GM12878 (cell line): Measurements from ENCODE around the gene CD52. TPM values are rescaled to one million over a fixed set of nuclear protein-coding genes. Genes with fewer than 3 reads are reported as not detected.
A peak's percentile ranks its signal among the peaks of the same experiment; 100 is the strongest.

Source experiments
- BCL11A ChIP-seq: IDR thresholded peaks from 2 replicates; pipeline ENCODE4 v1.6.1; 2011; ENCODE audit warnings: low read depth, low read length
- CBX3 ChIP-seq: fragments of 200-600 bp; sonication (generic); IDR thresholded peaks from 2 replicates; pipeline ENCODE4 v1.6.1; 2016; ENCODE audit warnings: low read depth, borderline replicate concordance
- CREB1 ChIP-seq: IDR thresholded peaks from 2 replicates; pipeline ENCODE4 v1.6.1; 2012; ENCODE audit warnings: low read depth, mild to moderate bottlenecking, inconsistent platforms
- EGR1 ChIP-seq, 2 experiments: IDR thresholded peaks; 1 replicate in 1 of 2; 2 replicates in 1 of 2; pipeline ENCODE4 v1.6.1; 2011 to 2012; ENCODE audit warnings: low read depth in 2 of 2, low read length in 2 of 2, borderline replicate concordance in 1 of 2, mild to moderate bottlenecking in 1 of 2, moderate library complexity in 1 of 2
- FOS ChIP-seq: IDR thresholded peaks from 3 replicates; pipeline ENCODE4 v1.6.1; 2011; ENCODE audit warnings: borderline replicate concordance; ENCODE audit not compliant: insufficient read length; ENCODE audit errors: extremely low read depth
- GATAD2B ChIP-seq: fragments of 450-650 bp; conservative IDR thresholded peaks from 2 replicates; pipeline ENCODE4 v1.6.1; 2017; ENCODE audit warnings: low read depth, mild to moderate bottlenecking, moderate library complexity
- IKZF1 ChIP-seq: fragments of 450-650 bp; conservative IDR thresholded peaks from 2 replicates; pipeline ENCODE4 v1.6.1; 2017; ENCODE audit warnings: antibody characterized with exemption, mild to moderate bottlenecking
- IKZF2 ChIP-seq, 2 experiments: fragments of 450-650 bp; IDR thresholded peaks; 2 replicates each; pipeline ENCODE4 v1.6.1; 2017; ENCODE audit warnings: mild to moderate bottlenecking in 2 of 2, moderate library complexity in 2 of 2
- MEF2B ChIP-seq: fragments of 450-650 bp; IDR thresholded peaks from 2 replicates; pipeline ENCODE4 v1.6.1; 2018; ENCODE audit warnings: mild to moderate bottlenecking, moderate library complexity; ENCODE audit not compliant: partially characterized antibody, poor library complexity, severe bottlenecking
- POLR2AphosphoS2 ChIP-seq: IDR thresholded peaks from 2 replicates; pipeline ENCODE4 v1.6.1; 2011; ENCODE audit warnings: low read depth, mild to moderate bottlenecking, low read length, improper control_type of control experiment, moderate library complexity
- POU2F2 ChIP-seq: IDR thresholded peaks from 3 replicates; pipeline ENCODE4 v1.6.1; 2011; ENCODE audit warnings: low read depth, mild to moderate bottlenecking, low read length, borderline replicate concordance
- RB1 ChIP-seq: fragments of 450-650 bp; formaldehyde crosslinking; IDR thresholded peaks from 2 replicates; pipeline ENCODE4 v1.6.1; 2017; ENCODE audit warnings: mild to moderate bottlenecking, borderline replicate concordance
- TCF12 ChIP-seq: IDR thresholded peaks from 2 replicates; pipeline ENCODE4 v1.6.1; 2011; ENCODE audit warnings: low read depth, mild to moderate bottlenecking, low read length
- ZNF384 ChIP-seq: IDR thresholded peaks from 2 replicates; pipeline ENCODE4 v1.6.1; 2012; ENCODE audit warnings: low read depth, mild to moderate bottlenecking, low read length, improper control_type of control experiment, borderline replicate concordance
- polyA plus RNA-seq, 11 experiments: library from polyadenylated mRNA; depleted of rRNA in 4 of 11; unstranded in 6 of 11; stranded (reverse) in 5 of 11; fragments of >200 nt; fragmentation: Nextera tagmentation in 4 of 11; fragmentation: Illumina TruSeq in 1 of 11; extraction: Ambion mirVana in 4 of 11; extraction: Trizol in 1 of 11; gene quantifications; 1 replicate in 1 of 11; 2 replicates in 10 of 11; pipeline versions ENCODE4 v1.2.1 to v1.2.3, GENCODE V29; 2011 to 2016; ENCODE audit warnings: inconsistent platforms in 2 of 11, missing spikeins in 2 of 11, low read depth in 1 of 11
- total RNA-seq, 4 experiments: library from RNA; depleted of rRNA in 3 of 4; stranded (reverse); fragments of >200 nt in 3 of 4; fragmentation: Illumina TruSeq in 1 of 4; extraction: Trizol in 1 of 4; gene quantifications; 2 replicates each; pipeline versions ENCODE4 v1.2.1 to v1.2.3, GENCODE V29; 2013 to 2021
- TF ChIP-seq, protein P1 (sequence below): fragments of 450-650 bp; formaldehyde crosslinking; IDR thresholded peaks from 2 replicates; pipeline ENCODE4 v1.4.0; 2022; ENCODE audit warnings: mild to moderate bottlenecking, moderate library complexity
- TF ChIP-seq, protein P2 (sequence below): IDR thresholded peaks from 2 replicates; pipeline ENCODE4 v1.6.1; 2011; ENCODE audit warnings: low read depth, mild to moderate bottlenecking, low read length, moderate library complexity, borderline replicate concordance; ENCODE audit errors: extremely low read depth
- TF ChIP-seq, protein P3 (sequence below): fragments of 150-350 bp; IDR thresholded peaks from 2 replicates; pipeline ENCODE4 v1.6.1; 2016; ENCODE audit warnings: low read depth, low read length
- TF ChIP-seq, protein P4 (sequence below): IDR thresholded peaks from 2 replicates; pipeline ENCODE4 v1.6.1; 2012; ENCODE audit warnings: low read depth, low read length, improper control_type of control experiment
- TF ChIP-seq, protein P5 (sequence below): fragments of 450-650 bp; formaldehyde crosslinking; IDR thresholded peaks from 2 replicates; pipeline ENCODE4 v1.5.0; 2022; ENCODE audit warnings: mild to moderate bottlenecking, missing genetic modification characterization

CD52 gene
- total and polyA plus RNA-seq, 10 of the 15 experiments (the other 5 are each of a cell fraction or from before 2014, with no cell fraction given) = 237 to 2,736 (median 532) TPM

DNA sequence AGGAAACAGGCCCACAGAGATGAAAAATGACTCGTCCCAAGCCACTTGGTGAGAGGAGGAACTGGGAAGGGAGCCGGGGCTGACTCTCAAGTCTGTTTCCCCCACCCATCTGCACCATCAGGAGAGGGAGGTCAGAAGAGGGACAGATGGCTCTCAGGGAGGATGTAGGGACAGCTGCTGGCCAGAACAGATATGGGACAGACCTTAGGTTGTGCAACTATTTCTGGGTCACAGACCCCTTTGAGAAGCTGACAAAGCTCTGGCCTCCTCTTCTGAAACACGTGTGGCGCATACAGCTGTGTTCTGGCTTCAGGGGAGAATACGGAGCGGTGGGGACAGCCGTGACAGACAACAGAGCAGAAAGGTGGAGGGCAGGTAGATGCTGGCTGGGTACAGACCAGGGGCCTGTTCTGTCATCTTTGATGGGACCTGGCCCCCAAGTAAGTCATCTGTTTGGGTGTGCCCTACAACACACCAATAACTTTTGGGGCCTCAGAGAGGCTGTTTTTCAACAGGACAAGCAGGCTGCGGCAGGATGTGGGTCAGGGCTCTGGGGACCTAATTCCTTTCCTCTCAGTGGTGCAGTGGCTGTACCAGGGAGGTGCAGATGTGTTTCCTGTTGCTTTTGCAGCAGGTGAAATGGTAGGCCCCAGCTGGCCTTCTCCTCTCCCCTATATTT is 30.6 kb upstream of the CD52 start (continued):
- TF ChIP-seq, protein P1, sequence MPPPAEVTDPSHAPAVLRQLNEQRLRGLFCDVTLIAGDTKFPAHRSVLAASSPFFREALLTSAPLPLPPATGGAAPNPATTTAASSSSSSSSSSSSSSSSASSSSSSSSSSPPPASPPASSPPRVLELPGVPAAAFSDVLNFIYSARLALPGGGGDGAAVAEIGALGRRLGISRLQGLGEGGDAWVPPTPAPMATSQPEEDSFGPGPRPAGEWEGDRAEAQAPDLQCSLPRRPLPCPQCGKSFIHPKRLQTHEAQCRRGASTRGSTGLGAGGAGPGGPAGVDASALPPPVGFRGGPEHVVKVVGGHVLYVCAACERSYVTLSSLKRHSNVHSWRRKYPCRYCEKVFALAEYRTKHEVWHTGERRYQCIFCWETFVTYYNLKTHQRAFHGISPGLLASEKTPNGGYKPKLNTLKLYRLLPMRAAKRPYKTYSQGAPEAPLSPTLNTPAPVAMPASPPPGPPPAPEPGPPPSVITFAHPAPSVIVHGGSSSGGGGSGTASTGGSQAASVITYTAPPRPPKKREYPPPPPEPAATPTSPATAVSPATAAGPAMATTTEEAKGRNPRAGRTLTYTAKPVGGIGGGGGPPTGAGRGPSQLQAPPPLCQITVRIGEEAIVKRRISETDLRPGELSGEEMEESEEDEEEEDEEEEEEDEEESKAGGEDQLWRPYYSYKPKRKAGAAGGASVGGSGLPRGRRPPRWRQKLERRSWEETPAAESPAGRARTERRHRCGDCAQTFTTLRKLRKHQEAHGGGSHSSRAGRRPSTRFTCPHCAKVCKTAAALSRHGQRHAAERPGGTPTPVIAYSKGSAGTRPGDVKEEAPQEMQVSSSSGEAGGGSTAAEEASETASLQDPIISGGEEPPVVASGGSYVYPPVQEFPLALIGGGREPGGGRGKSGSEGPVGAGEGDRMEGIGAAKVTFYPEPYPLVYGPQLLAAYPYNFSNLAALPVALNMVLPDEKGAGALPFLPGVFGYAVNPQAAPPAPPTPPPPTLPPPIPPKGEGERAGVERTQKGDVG = no peak
- TF ChIP-seq POLR2AphosphoS2 (no peak), EGR1 (IDR thresholded peaks at IDR 0.05; ENCODE audit: borderline replicate concordance in 1 of 2, low read depth in 2 of 2, low read length in 2 of 2) (no peak), IKZF1 (peak; percentile 73), BCL11A (no peak; the same call in 1 of the 2 replicates), FOS (no peak), TCF12 (peak; percentile 85), POU2F2 (0 out of 3 replicates have a peak, but pooled peaks have one; percentile 26), MEF2B (peak; percentile 91), CBX3 (no peak), ZNF384 (no peak), CREB1 (no peak), IKZF2 (IDR thresholded peaks at IDR 0.05) (peak; percentile 71 to 81), GATAD2B (0 out of 2 replicates have a peak, but pooled peaks have one; percentile 22), RB1 (no peak)
- TF ChIP-seq, protein P2, sequence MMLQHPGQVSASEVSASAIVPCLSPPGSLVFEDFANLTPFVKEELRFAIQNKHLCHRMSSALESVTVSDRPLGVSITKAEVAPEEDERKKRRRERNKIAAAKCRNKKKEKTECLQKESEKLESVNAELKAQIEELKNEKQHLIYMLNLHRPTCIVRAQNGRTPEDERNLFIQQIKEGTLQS = no peak
- TF ChIP-seq, protein P3, sequence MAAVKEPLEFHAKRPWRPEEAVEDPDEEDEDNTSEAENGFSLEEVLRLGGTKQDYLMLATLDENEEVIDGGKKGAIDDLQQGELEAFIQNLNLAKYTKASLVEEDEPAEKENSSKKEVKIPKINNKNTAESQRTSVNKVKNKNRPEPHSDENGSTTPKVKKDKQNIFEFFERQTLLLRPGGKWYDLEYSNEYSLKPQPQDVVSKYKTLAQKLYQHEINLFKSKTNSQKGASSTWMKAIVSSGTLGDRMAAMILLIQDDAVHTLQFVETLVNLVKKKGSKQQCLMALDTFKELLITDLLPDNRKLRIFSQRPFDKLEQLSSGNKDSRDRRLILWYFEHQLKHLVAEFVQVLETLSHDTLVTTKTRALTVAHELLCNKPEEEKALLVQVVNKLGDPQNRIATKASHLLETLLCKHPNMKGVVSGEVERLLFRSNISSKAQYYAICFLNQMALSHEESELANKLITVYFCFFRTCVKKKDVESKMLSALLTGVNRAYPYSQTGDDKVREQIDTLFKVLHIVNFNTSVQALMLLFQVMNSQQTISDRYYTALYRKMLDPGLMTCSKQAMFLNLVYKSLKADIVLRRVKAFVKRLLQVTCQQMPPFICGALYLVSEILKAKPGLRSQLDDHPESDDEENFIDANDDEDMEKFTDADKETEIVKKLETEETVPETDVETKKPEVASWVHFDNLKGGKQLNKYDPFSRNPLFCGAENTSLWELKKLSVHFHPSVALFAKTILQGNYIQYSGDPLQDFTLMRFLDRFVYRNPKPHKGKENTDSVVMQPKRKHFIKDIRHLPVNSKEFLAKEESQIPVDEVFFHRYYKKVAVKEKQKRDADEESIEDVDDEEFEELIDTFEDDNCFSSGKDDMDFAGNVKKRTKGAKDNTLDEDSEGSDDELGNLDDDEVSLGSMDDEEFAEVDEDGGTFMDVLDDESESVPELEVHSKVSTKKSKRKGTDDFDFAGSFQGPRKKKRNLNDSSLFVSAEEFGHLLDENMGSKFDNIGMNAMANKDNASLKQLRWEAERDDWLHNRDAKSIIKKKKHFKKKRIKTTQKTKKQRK = no peak
- TF ChIP-seq, protein P4, sequence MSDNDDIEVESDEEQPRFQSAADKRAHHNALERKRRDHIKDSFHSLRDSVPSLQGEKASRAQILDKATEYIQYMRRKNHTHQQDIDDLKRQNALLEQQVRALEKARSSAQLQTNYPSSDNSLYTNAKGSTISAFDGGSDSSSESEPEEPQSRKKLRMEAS = no peak
- TF ChIP-seq, protein P5, sequence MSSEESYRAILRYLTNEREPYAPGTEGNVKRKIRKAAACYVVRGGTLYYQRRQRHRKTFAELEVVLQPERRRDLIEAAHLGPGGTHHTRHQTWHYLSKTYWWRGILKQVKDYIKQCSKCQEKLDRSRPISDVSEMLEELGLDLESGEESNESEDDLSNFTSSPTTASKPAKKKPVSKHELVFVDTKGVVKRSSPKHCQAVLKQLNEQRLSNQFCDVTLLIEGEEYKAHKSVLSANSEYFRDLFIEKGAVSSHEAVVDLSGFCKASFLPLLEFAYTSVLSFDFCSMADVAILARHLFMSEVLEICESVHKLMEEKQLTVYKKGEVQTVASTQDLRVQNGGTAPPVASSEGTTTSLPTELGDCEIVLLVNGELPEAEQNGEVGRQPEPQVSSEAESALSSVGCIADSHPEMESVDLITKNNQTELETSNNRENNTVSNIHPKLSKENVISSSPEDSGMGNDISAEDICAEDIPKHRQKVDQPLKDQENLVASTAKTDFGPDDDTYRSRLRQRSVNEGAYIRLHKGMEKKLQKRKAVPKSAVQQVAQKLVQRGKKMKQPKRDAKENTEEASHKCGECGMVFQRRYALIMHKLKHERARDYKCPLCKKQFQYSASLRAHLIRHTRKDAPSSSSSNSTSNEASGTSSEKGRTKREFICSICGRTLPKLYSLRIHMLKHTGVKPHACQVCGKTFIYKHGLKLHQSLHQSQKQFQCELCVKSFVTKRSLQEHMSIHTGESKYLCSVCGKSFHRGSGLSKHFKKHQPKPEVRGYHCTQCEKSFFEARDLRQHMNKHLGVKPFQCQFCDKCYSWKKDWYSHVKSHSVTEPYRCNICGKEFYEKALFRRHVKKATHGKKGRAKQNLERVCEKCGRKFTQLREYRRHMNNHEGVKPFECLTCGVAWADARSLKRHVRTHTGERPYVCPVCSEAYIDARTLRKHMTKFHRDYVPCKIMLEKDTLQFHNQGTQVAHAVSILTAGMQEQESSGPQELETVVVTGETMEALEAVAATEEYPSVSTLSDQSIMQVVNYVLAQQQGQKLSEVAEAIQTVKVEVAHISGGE (CRISPR knock-in tag) = no peak
